Esophagus muscularis mucosa (tissue), 4 donors: ENCODE measurements around the gene MAPKAP1. TPM values are rescaled to one million over a fixed set of nuclear protein-coding genes. Genes with fewer than 3 reads are reported as not detected.

ENCODE experiments used
- DNase-seq: peaks from one replicate; pipeline ENCODE4 v3.0.0-alpha.2; 2017; ENCODE audit errors: extremely low spot score
- H3K27ac ChIP-seq, 4 donors: fragments of 200-600 bp; sonication (generic); replicated peaks in 1 of 4; 1 replicate in 3 of 4; 2 replicates in 1 of 4; pipeline ENCODE4 v1.5.1; 2016 to 2019; ENCODE audit warnings: mild to moderate bottlenecking in 1 of 4
- H3K27me3 ChIP-seq, 4 donors: fragments of 200-600 bp; sonication (generic); one replicate each; pipeline versions ENCODE4 v1.5.1 to v1.6.0; 2016 to 2019
- H3K36me3 ChIP-seq, 4 donors: fragments of 200-600 bp; sonication (generic); one replicate each; pipeline ENCODE4 v1.5.1; 2016 to 2019
- H3K4me1 ChIP-seq, 4 donors: fragments of 200-600 bp; sonication (generic); one replicate each; pipeline ENCODE4 v1.5.1; 2016 to 2019
- H3K4me3 ChIP-seq, 4 donors: fragments of 200-600 bp; sonication (generic); 1 replicate in 2 of 4; 2 replicates in 2 of 4; pipeline ENCODE4 v1.5.1; 2016 to 2019; ENCODE audit warnings: mild to moderate bottlenecking in 4 of 4, moderate library complexity in 1 of 4
- H3K9me3 ChIP-seq, 4 donors: fragments of 200-600 bp; sonication (generic); 1 replicate in 3 of 4; 2 replicates in 1 of 4; pipeline ENCODE4 v1.5.1; 2016 to 2019
- CTCF ChIP-seq, 3 experiments: fragments of 200-600 bp in 2 of 3; fragments of 450-650 bp in 1 of 3; sonication (generic) in 2 of 3; IDR thresholded peaks; one replicate each; pipeline ENCODE4 v1.5.1; 2017 to 2019; ENCODE audit warnings: antibody characterized with exemption in 3 of 3, mild to moderate bottlenecking in 2 of 3, moderate library complexity in 1 of 3
- EP300 ChIP-seq: sonication (generic); formaldehyde crosslinking; IDR thresholded peaks from one replicate; pipeline ENCODE4 v1.6.1; 2017; ENCODE audit warnings: antibody characterized with exemption
- POLR2A ChIP-seq: fragments of 450-650 bp; IDR thresholded peaks from one replicate; pipeline ENCODE4 v1.6.1; 2017; ENCODE audit warnings: antibody characterized with exemption, moderate library complexity, mild to moderate bottlenecking, low read depth
- POLR2AphosphoS5 ChIP-seq, 2 donors: sonication (generic); formaldehyde crosslinking; IDR thresholded peaks; one replicate each; pipeline ENCODE4 v1.6.1; 2017; ENCODE audit warnings: antibody characterized with exemption in 2 of 2
- WGBS: methylation state at CpG from one replicate; pipeline ENCODE4 v1.1.5; 2018; 5-methylcytosine and 5-hydroxymethylcytosine counted together
- intact Hi-C: fragments of 100-400 bp; cut with DNase I; formaldehyde crosslinking; loops from one replicate; pipeline ENCODE4 v1.15.1; 2023
- total RNA-seq, 4 donors: library from RNA; depleted of rRNA; stranded (reverse); fragments of >200 nt; gene quantifications; one replicate each; pipeline versions ENCODE4 v1.1.0 to v1.2.1, GENCODE V29; 2016

The MAPKAP1 gene
- total RNA-seq, 4 donors from 2014 or later, result 84.3 to 103 (median 93.4) TPM

GRCh38 chr9:125462861-125463291 is 244.1 kb downstream of the MAPKAP1 start:
- H3K9me3 ChIP-seq, result no peaks in the 10 kb centered on the region
- peaks cover 0 to 7% (median 5%) of the 10 kb centered on the region in 4 donors for H3K36me3 ChIP-seq
- H3K27me3 ChIP-seq, result no peaks in the 10 kb centered on the region
- TF ChIP-seq POLR2A (no peak), POLR2AphosphoS5 (IDR thresholded peaks at IDR 0.05) (no peak), CTCF (IDR thresholded peaks at IDR 0.05) (no peak), EP300 (no peak)
- H3K4me1 ChIP-seq, result peaks cover 9 to 44% (median 29%) of the 10 kb centered on the region in 4 donors
- intact Hi-C loops, result no loop called here
- H3K27ac ChIP-seq, result no peak overlapping the region
- no peak for DNase-seq
- no peak overlapping the region for H3K4me3 ChIP-seq
- 79% methylated on average over 10 of the region's 10 CpGs for WGBS

- no peak overlapping the region for H3K27ac ChIP-seq
- TF ChIP-seq CTCF (IDR thresholded peaks at IDR 0.05), result no peak
- 91% methylated on average over 8 of the region's 8 CpGs for WGBS
These were observed 245.3 kb downstream of the MAPKAP1 start for GRCh38 chr9:125461636-125462190.

GRCh38 chr9:125460883-125461635 is 245.9 kb downstream of the MAPKAP1 start:
- TF ChIP-seq POLR2AphosphoS5 (IDR thresholded peaks at IDR 0.05) (peak in 1 of 2 donors; percentile 18), EP300 (no peak), POLR2A (no peak), CTCF (IDR thresholded peaks at IDR 0.05) (no peak)
- Histone ChIP-seq H3K9me3 (no peaks in the 10 kb centered on the region), H3K4me3 (no peak overlapping the region), H3K36me3 (peaks cover 0 to 5% (median 0%) of the 10 kb centered on the region in 4 donors), H3K4me1 (peaks cover 0 to 35% (median 20%) of the 10 kb centered on the region in 4 donors), H3K27ac (peak overlapping the region in 1 of 4 donors; percentile 15), H3K27me3 (no peaks in the 10 kb centered on the region)
- no peak for DNase-seq
- intact Hi-C loops, result no loop called here
- 87% methylated on average over 8 of the region's 8 CpGs for WGBS

More at GRCh38 chr9:125461636-125462190, 245.3 kb downstream of the MAPKAP1 start:
- Histone ChIP-seq H3K4me1 (peaks cover 0 to 41% (median 26%) of the 10 kb centered on the region in 4 donors), H3K4me3 (no peak overlapping the region), H3K27me3 (no peaks in the 10 kb centered on the region), H3K9me3 (no peaks in the 10 kb centered on the region), H3K36me3 (peaks cover 0 to 5% (median 0%) of the 10 kb centered on the region in 4 donors)
- intact Hi-C loops, result no loop called here
- no peak for DNase-seq

- WGBS, result 98% methylated on average over 7 of the region's 7 CpGs
- Histone ChIP-seq H3K4me3 (no peak overlapping the region), H3K4me1 (peaks cover 0 to 30% (median 18%) of the 10 kb centered on the region in 4 donors), H3K36me3 (peaks cover 0 to 5% (median 0%) of the 10 kb centered on the region in 4 donors), H3K27ac (peak overlapping the region in 1 of 4 donors; percentile 15), H3K9me3 (no peaks in the 10 kb centered on the region), H3K27me3 (no peaks in the 10 kb centered on the region)
- no peak for DNase-seq
- TF ChIP-seq CTCF (IDR thresholded peaks at IDR 0.05), result no peak
- TF ChIP-seq POLR2A, result no peak
- TF ChIP-seq POLR2AphosphoS5 (IDR thresholded peaks at IDR 0.05), result no peak
- TF ChIP-seq EP300, result no peak
- intact Hi-C loops, result no loop called here
These were observed 246.7 kb downstream of the MAPKAP1 start for GRCh38 chr9:125460346-125460745.
